NCI-H510A (cell line): ENCODE measurements around the gene GRAMD1B.
"Not testable (repeated sequence)": the region's sequence is repeated elsewhere in the genome, so short reads cannot be mapped to it uniquely, and the experiment has no call there.

ENCODE experiments used
- DNase-seq: peaks from one replicate; lab custom pipeline; 2025; lab: John Stamatoyannopoulos, UW

GRAMD1B gene

GRCh38 chr11:123568367-123568870 lies 138.3 kb downstream of the GRAMD1B start:
- DNase-seq, result no peak

DNA sequence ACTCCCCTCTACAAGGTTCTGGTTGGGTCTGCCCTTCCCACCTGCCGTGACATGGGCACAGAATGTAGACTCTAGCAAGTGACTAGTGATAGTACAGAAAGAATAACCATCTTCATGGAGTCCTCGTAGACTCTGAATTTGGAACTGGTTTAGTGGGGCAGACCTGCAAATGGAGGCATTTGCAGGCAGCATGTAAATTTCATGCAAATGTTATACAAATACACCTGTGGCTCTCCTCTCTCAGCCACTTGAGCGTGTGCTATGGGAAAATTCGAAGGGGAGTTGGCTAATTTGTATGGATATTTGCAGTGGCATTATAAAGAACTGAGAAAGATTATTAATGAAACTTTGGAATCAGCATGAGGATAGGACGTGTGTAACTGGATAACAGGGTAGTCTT lies 139.3 kb downstream of the GRAMD1B start:
- DNase-seq, result no peak

- DNase-seq, result no peak
Observed at GRCh38 chr11:123570939-123571580, 141.0 kb downstream of the GRAMD1B start.

- DNase-seq, result not testable (repeated sequence)
Observed at GRCh38 chr11:123572791-123573190, 142.7 kb downstream of the GRAMD1B start.

- DNase-seq, result no peak
Observed at GRCh38 chr11:123573286-123573685, 143.2 kb downstream of the GRAMD1B start.

DNA sequence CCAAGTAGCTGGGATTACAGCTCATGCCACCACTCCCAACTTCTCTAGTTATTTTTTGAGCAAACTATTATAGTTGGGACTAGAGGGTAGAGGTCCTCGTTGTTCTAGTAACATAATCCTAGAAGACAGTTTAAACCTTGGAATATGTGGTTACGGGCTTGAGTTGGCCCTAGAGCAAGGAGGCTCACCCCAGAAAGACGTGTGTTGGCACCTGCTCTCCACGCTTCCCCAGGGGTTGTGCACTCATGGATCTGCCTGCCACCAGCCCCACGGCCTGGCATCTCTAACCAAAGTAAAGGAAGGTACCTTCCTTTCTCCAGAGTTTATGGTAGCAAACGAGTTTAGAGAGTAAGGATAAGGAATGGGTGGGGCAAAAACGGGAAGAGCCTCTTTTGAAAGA lies 145.4 kb downstream of the GRAMD1B start:
- DNase-seq, result no peak

DNA sequence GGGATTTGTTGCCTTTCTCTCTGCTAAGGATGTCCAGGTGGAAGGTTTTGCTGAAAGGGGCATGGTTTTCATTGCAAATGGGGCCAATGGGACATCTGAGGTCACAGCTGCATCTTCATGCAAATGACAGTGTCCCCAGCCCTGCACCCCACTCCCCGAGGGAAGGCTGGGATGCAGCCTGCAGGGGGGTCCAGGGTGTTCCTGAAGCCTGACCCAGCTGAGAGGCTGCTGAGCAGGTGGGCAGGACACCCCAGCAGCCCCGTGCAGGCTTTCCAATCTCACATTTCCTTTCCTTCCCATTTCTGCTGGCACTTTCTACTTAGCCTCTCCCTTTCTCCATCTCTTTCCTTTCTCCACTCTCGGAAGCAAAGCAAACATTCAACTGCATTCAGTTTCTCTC lies 146.0 kb downstream of the GRAMD1B start:
- no peak for DNase-seq

DNA sequence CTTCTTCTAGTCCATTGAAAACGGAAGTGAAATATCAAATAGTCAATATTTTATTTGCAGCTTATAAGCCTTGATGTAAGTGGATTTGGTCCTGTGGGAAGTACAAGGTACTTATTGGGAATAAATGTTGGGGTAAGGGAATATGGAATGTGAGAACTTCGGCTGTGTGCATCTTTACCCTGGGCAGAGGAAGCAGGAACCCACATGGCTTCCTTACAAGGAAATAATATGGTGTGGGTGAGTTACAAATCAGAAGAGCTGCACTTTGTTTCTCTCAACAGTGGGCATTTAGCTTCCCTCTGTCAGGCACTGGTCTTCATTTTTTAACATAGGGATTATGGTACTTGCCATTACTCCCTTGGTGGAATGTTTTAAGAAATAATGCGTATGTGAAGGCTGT lies 146.4 kb downstream of the GRAMD1B start:
- no peak for DNase-seq

- DNase-seq, result no peak
Observed at GRCh38 chr11:123577081-123577598, 147.1 kb downstream of the GRAMD1B start.

DNA sequence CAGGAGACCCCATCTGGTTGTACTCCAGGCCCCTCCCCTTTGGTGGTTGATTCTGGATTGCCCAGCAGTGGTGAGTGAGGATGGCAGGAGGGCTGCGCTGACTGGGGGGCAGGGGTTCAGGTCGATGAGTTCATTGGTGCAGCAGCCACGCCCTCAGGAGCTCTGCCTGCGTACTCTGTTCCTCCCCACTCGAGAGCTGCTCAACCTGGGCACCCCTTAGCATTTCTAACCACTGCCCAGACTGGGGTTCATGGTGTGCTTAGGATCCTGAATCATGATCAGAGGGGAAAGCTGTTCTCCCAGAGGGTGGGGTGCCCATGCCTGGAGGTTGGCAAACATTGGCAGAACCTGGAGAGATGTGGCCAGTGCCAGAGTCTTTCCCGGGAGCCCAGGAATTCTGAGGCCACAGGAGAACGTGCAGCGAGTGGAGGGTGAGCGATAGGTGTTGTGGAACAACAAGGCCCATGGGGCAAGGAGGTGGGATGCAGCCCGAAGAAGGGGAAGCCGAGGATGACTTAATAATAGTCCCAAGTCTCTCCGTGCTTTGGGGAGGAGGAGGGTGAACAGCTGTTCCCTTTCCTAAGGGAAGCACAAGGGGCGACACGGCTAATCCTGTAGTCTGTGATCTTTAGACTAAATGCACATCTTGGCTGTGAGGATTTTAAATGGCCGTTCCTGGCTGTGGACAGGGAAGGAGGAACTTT lies 148.9 kb downstream of the GRAMD1B start:
- DNase-seq, result no peak

DNA sequence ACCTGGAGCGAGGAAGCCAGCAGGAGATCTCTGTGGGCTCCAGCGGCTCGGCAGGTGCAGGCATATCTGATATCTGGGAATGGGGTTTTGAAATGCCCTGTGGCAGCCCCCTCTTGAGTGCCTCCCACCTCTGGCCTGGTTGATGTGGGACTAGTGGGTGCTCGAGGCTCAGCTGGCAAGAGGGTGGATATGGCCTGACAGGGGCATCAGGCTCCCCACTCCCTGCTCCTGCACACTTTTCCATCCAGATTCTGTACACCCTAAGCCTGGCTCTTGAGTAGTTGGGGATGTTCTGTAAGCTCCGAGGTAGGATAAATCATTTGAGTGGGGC lies 149.4 kb downstream of the GRAMD1B start:
- DNase-seq, result no peak

DNA sequence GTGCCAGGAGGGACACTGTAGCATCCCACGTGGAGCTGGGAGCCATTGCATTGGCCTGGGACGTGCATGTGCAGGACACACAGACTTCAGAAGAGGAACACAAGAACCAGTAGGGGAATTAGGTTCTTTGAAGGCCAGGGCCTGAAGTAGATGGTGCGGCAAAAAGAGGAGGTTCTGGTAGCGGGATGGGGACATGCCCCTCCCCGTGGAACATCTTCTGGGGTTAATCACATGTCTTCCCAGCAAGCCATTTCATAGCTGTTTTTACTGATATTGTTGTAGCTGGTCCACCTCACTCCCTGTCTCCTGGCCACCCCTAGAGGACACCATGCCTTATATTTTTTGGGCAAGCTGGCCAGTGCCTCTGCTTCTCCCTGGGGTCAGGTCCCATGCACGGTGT lies 150.1 kb downstream of the GRAMD1B start:
- DNase-seq, result no peak

- DNase-seq, result no peak
Observed at GRCh38 chr11:123580557-123581275, 150.6 kb downstream of the GRAMD1B start.

DNA sequence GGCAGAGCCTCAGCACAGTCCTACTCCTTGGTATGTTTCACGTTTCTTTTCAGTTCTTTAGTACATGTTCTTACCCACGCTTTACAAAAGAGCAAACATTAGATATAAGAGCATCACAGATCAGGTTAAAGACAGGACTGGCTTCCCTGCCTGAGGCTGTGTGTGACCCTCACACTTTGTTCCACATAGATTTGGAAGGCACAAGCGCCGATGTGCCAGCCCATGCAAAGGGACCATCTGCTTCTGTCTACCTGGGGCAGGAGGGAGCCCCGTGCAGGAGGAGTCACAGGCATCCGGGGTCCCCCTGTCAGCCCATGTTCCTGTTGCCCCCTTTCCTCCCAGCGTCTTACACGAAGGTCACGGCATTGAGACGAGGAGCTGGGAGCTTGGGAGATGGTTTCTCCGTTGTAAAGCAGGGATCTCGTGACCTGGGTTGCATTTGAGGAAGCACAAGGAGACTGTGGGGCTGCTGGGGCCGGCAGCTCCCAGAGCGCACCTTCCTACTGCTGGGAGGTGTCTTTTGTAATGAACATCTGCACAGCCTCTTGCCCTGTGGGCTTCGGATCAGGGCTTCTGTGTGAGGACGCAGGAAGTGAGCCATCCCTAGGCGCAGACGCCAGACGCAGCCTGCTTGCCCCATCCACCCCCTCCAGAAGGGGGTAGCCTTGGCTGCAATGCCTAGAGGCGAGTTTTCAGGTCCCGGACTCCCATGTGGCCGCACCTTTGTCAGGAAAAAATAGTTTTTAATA lies 151.8 kb downstream of the GRAMD1B start:
- no peak for DNase-seq

GRCh38 chr11:123582992-123583504 lies 153.0 kb downstream of the GRAMD1B start:
- DNase-seq, result no peak

- no peak for DNase-seq
Observed at GRCh38 chr11:123584186-123584585, 154.1 kb downstream of the GRAMD1B start.

DNA sequence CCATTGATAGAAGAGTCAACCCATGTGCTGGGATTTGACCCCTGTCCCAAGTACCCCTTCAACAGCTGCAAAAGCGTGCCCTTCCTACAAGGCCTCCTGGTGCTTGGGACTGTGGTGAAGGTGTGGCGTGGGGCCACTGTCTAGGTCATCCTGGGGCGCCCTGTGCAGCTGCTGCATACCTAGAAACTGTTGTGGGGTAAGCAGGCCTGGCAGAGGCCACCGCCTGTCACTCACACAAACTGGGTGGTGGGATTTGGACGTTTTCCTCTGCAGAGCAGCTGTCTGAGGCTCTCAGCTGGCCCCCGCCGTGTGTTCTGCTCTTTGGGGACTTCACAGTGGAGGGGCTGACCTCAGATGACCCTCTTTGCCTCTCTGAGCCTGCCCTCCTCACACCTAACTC lies 154.7 kb downstream of the GRAMD1B start:
- DNase-seq, result no peak

- no peak for DNase-seq
Observed at GRCh38 chr11:123585206-123585605, 155.1 kb downstream of the GRAMD1B start.

- no peak for DNase-seq
Observed at GRCh38 chr11:123585706-123586105, 155.6 kb downstream of the GRAMD1B start.

- DNase-seq, result no peak
Observed at GRCh38 chr11:123586568-123586967, 156.5 kb downstream of the GRAMD1B start.

DNA sequence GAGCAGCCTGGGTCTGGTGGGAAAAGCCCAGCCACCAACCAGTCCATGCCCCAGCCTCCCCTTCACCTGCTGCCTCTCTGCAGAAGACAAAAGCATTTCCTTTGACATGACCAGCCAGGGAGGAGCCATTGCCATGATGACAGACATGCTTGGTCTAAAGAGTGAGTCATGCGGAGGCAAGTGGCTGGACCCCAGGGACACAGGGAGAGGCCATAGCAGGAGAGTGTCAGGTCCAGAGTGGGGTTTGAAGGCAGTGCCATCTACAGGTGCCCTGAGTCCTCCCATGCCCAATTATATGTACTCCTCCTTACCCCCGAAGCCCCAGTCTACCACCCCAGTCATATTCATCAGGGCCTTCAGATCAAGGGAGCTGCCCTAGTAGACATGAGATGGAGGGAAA lies 157.0 kb downstream of the GRAMD1B start:
- DNase-seq, result no peak

DNA sequence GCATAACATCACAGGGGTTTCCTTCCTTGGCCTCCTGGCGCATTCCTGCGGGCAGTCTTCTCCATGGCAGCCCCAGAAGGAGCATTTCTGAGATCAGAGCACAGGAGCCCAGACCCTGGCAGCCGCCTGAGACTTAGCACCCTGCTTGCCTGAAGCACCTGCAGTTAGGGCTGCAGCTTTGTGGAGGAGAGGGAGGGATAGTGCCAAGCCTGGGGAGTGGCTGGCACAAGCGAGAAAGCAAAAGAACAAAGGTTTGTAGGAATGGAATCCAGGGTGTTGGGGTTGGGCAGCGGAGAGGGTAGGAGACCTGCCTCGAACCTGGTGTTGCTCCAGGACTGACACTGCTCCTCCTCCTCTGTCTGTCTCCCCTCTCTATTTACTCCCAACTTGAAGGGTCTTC lies 157.5 kb downstream of the GRAMD1B start:
- DNase-seq, result no peak
